GM23338 (cell line): ENCODE measurements around the gene NUDT6.
A peak's percentile ranks its signal among the peaks of the same experiment; 100 is the strongest.

Experiments used
- POLR2AphosphoS5 ChIP-seq: IDR thresholded peaks from 2 replicates; pipeline ENCODE4 v1.6.1; 2016; ENCODE audit warnings: antibody characterized with exemption, low read depth
- TF ChIP-seq, protein P1 (sequence below), 2 experiments: fragments of 200-600 bp in 1 of 2; sonication (generic) in 1 of 2; conservative IDR thresholded peaks; 2 replicates each; pipeline versions ENCODE4 v1.5.1 to v1.6.1; 2016 to 2017; ENCODE audit warnings: antibody characterized with exemption in 2 of 2, low read depth in 2 of 2, mild to moderate bottlenecking in 2 of 2, moderate library complexity in 1 of 2
- TF ChIP-seq, protein P2 (sequence below): IDR thresholded peaks from one replicate; pipeline ENCODE4 v1.6.1; 2018; ENCODE audit warnings: antibody characterized with exemption; ENCODE audit not compliant: unreplicated experiment

DNA sequence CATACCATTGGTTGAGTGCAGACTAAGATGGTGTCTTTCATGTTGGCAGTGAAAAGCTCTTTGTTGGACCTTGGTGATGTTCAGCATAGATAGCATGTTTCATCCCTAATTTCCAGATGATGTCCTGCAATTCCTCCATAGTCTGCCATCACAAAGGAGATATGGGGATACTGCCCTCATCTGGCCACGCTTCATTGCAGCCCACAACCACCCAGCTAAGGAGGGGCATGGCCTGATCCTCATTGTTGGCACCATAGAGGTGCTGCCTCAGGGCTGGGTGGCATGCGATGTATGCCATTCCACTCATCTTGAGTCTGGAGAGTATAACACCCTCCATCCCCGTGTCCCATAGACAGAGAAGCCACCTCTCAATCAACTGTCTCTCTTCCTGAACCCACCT lies 31.5 kb upstream of the NUDT6 start:
- TF ChIP-seq, protein P1, sequence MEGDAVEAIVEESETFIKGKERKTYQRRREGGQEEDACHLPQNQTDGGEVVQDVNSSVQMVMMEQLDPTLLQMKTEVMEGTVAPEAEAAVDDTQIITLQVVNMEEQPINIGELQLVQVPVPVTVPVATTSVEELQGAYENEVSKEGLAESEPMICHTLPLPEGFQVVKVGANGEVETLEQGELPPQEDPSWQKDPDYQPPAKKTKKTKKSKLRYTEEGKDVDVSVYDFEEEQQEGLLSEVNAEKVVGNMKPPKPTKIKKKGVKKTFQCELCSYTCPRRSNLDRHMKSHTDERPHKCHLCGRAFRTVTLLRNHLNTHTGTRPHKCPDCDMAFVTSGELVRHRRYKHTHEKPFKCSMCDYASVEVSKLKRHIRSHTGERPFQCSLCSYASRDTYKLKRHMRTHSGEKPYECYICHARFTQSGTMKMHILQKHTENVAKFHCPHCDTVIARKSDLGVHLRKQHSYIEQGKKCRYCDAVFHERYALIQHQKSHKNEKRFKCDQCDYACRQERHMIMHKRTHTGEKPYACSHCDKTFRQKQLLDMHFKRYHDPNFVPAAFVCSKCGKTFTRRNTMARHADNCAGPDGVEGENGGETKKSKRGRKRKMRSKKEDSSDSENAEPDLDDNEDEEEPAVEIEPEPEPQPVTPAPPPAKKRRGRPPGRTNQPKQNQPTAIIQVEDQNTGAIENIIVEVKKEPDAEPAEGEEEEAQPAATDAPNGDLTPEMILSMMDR (conservative IDR thresholded peaks at IDR 0.05; ENCODE audit: low read depth in 2 of 2): peak; percentile 19 to 53; a peak in 3 of 4 replicates
- TF ChIP-seq POLR2AphosphoS5: no peak
- TF ChIP-seq, protein P2, sequence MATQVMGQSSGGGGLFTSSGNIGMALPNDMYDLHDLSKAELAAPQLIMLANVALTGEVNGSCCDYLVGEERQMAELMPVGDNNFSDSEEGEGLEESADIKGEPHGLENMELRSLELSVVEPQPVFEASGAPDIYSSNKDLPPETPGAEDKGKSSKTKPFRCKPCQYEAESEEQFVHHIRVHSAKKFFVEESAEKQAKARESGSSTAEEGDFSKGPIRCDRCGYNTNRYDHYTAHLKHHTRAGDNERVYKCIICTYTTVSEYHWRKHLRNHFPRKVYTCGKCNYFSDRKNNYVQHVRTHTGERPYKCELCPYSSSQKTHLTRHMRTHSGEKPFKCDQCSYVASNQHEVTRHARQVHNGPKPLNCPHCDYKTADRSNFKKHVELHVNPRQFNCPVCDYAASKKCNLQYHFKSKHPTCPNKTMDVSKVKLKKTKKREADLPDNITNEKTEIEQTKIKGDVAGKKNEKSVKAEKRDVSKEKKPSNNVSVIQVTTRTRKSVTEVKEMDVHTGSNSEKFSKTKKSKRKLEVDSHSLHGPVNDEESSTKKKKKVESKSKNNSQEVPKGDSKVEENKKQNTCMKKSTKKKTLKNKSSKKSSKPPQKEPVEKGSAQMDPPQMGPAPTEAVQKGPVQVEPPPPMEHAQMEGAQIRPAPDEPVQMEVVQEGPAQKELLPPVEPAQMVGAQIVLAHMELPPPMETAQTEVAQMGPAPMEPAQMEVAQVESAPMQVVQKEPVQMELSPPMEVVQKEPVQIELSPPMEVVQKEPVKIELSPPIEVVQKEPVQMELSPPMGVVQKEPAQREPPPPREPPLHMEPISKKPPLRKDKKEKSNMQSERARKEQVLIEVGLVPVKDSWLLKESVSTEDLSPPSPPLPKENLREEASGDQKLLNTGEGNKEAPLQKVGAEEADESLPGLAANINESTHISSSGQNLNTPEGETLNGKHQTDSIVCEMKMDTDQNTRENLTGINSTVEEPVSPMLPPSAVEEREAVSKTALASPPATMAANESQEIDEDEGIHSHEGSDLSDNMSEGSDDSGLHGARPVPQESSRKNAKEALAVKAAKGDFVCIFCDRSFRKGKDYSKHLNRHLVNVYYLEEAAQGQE: no peak
